ENCODE data around the gene ATG13.

GRCh38 chr11:46658259-46658658 is 40.9 kb downstream of the ATG13 start:
- TF ChIP-seq POLR2AphosphoS5 (IDR thresholded peaks at IDR 0.05; ENCODE audit: low read depth, low read length) = no peak
- TF ChIP-seq REST (IDR thresholded peaks at IDR 0.05; ENCODE audit: insufficient read depth in 1 of 2, low read depth in 2 of 2, low read length in 2 of 2) = no peak
- TF ChIP-seq TAF1 (IDR thresholded peaks at IDR 0.05; ENCODE audit: borderline replicate concordance, insufficient read depth, low read length) = no peak
- TF ChIP-seq SIN3A (IDR thresholded peaks at IDR 0.05; ENCODE audit: borderline replicate concordance, insufficient read depth, low read length) = no peak
- no peak for TF ChIP-seq FOXP2 (optimal IDR thresholded peaks at IDR 0.05; ENCODE audit: borderline replicate concordance, extremely low read depth, extremely low read length, insufficient read depth)

Measured in PFSK-1 (cell line).